IMR-90 (cell line): ENCODE data around the gene BLZF1. TPM values are rescaled to one million over a fixed set of nuclear protein-coding genes. Genes with fewer than 3 reads are reported as not detected.

Source experiments
- ATAC-seq: fragments of 200-7000 bp; cut with Tn5 transposase; 2 replicates; pipeline ENCODE4 v1.9.1; 2020; ENCODE audit warnings: low read depth, mild to moderate bottlenecking, moderate library complexity
- BruUV-seq: library from RNA; stranded (reverse); fragments of 400-500 nt; replicated peaks from 2 replicates; lab custom pipeline; 2021; lab: Mats Ljungman, UMichigan
- CTCF ChIA-PET: fragments of 300-600 bp; formaldehyde crosslinking; extraction: SDS; loops from one replicate; lab custom pipeline; 2021; ENCODE audit warnings: antibody characterized with exemption; lab: Yijun Ruan, JAX
- POLR2A ChIA-PET: fragments of 300-600 bp; sonication (Branson Sonifier 250); formaldehyde crosslinking; loops from one replicate; lab custom pipeline; 2022; ENCODE audit warnings: antibody characterized with exemption; ENCODE audit not compliant: unreplicated experiment; lab: Charles Lee
- DNase-seq: peaks from one replicate; pipeline ENCODE4 v3.0.0; 2013
- H2AFZ ChIP-seq: replicated peaks from 2 replicates; pipeline ENCODE3; 2013; ENCODE audit warnings: low read length, mild to moderate bottlenecking; ENCODE audit not compliant: poor library complexity
- H2AK5ac ChIP-seq: 2 replicates; pipeline ENCODE4 v1.6.1; 2013; ENCODE audit warnings: low read depth, low read length, inconsistent platforms
- H2AK9ac ChIP-seq: replicated peaks from 2 replicates; pipeline ENCODE3; 2013; ENCODE audit warnings: mild to moderate bottlenecking, low read depth, low read length, moderate library complexity; ENCODE audit not compliant: poor library complexity
- H2BK120ac ChIP-seq: 2 replicates; pipeline ENCODE4 v1.6.1; 2013; ENCODE audit warnings: low read depth, low read length, inconsistent platforms
- H2BK15ac ChIP-seq: 3 replicates; pipeline ENCODE4 v1.6.1; 2013; ENCODE audit warnings: low read depth, low read length, inconsistent platforms
- H2BK20ac ChIP-seq: 2 replicates; pipeline ENCODE4 v1.6.1; 2013; ENCODE audit warnings: low read depth, mild to moderate bottlenecking, inconsistent platforms, low read length, moderate library complexity
- H2BK5ac ChIP-seq: 2 replicates; pipeline ENCODE4 v1.6.1; 2013; ENCODE audit warnings: mild to moderate bottlenecking, low read depth, low read length, inconsistent platforms; ENCODE audit not compliant: poor library complexity, severe bottlenecking
- H3K14ac ChIP-seq: replicated peaks from 2 replicates; pipeline ENCODE4 v1.6.1; 2013; ENCODE audit warnings: low read depth, low read length, inconsistent platforms
- H3K18ac ChIP-seq: 2 replicates; pipeline ENCODE4 v1.6.1; 2013; ENCODE audit warnings: low read depth, low read length, control low read depth
- H3K23ac ChIP-seq: 2 replicates; pipeline ENCODE4 v1.6.1; 2013; ENCODE audit warnings: low read depth, low read length, inconsistent platforms
- H3K27ac ChIP-seq: 2 replicates; pipeline ENCODE4 v1.5.1; 2013; ENCODE audit warnings: mild to moderate bottlenecking, control low read depth, low read length; ENCODE audit not compliant: insufficient read depth
- H3K27me3 ChIP-seq: 2 replicates; pipeline ENCODE4 v1.6.1; 2013; ENCODE audit warnings: low read length; ENCODE audit not compliant: control insufficient read depth, insufficient read depth
- H3K36me3 ChIP-seq: 2 replicates; pipeline ENCODE4 v1.6.1; 2013; ENCODE audit warnings: low read length, mixed read lengths; ENCODE audit not compliant: control insufficient read depth, insufficient read depth
- H3K4ac ChIP-seq: 2 replicates; pipeline ENCODE4 v1.6.1; 2013; ENCODE audit warnings: low read depth, low read length, inconsistent platforms
- H3K4me1 ChIP-seq: 2 replicates; pipeline ENCODE4 v1.6.1; 2013; ENCODE audit warnings: low read length, mixed read lengths; ENCODE audit not compliant: control insufficient read depth, insufficient read depth
- H3K4me2 ChIP-seq: 2 replicates; pipeline ENCODE4 v1.6.1; 2013; ENCODE audit warnings: low read depth, mild to moderate bottlenecking, control low read depth, low read length, moderate library complexity
- H3K4me3 ChIP-seq: 2 replicates; pipeline ENCODE4 v1.5.1; 2013; ENCODE audit warnings: low read depth, mild to moderate bottlenecking, control low read depth, low read length, moderate library complexity; ENCODE audit not compliant: insufficient read depth
- H3K56ac ChIP-seq: 2 replicates; pipeline ENCODE4 v1.6.1; 2013; ENCODE audit warnings: low read length, inconsistent platforms; ENCODE audit not compliant: insufficient read depth; ENCODE audit errors: extremely low read depth
- H3K79me1 ChIP-seq, 2 experiments: 2 replicates each; pipeline ENCODE4 v1.6.1; 2013; ENCODE audit warnings: low read length in 2 of 2, inconsistent platforms in 1 of 2, low read depth in 1 of 2
- H3K9ac ChIP-seq: 2 replicates; pipeline ENCODE4 v1.6.1; 2013; ENCODE audit warnings: low read depth, low read length, control low read depth
- H3K9me1 ChIP-seq: 2 replicates; pipeline ENCODE4 v1.6.1; 2013; ENCODE audit warnings: low read length, inconsistent platforms; ENCODE audit not compliant: insufficient read depth
- H3K9me3 ChIP-seq: 2 replicates; pipeline ENCODE4 v1.6.1; 2013; ENCODE audit warnings: low read length; ENCODE audit not compliant: control insufficient read depth, insufficient read depth
- H4K20me1 ChIP-seq: 2 replicates; pipeline ENCODE4 v1.6.1; 2013; ENCODE audit warnings: low read length, inconsistent platforms; ENCODE audit not compliant: insufficient read depth
- H4K5ac ChIP-seq: 2 replicates; pipeline ENCODE4 v1.6.1; 2013; ENCODE audit warnings: mild to moderate bottlenecking, low read depth, low read length, control low read depth
- H4K8ac ChIP-seq, 2 experiments: 2 replicates each; pipeline ENCODE4 v1.6.1; 2013; ENCODE audit warnings: low read depth in 2 of 2, low read length in 2 of 2, control low read depth in 1 of 2, inconsistent platforms in 1 of 2
- H4K91ac ChIP-seq: 2 replicates; pipeline ENCODE4 v1.6.1; 2013; ENCODE audit warnings: low read depth, low read length, inconsistent platforms; ENCODE audit not compliant: insufficient read depth
- CEBPB ChIP-seq: IDR thresholded peaks from 2 replicates; pipeline ENCODE4 v1.6.1; 2012; ENCODE audit warnings: low read depth, low read length, improper control_type of control experiment
- CHD1 ChIP-seq: IDR thresholded peaks from 2 replicates; pipeline ENCODE4 v1.6.1; 2012; ENCODE audit warnings: low read depth, low read length, improper control_type of control experiment
- CTCF ChIP-seq: conservative IDR thresholded peaks from 2 replicates; pipeline ENCODE4 v1.5.1; 2012; ENCODE audit warnings: mild to moderate bottlenecking, low read depth, low read length, improper control_type of control experiment
- FOS ChIP-seq: fragments of 150-350 bp; IDR thresholded peaks from 2 replicates; pipeline ENCODE4 v1.6.1; 2016; ENCODE audit warnings: low read depth, low read length
- MXI1 ChIP-seq: IDR thresholded peaks from 2 replicates; pipeline ENCODE4 v1.6.1; 2012; ENCODE audit warnings: low read depth, mild to moderate bottlenecking, low read length, moderate library complexity, borderline replicate concordance
- POLR2A ChIP-seq: IDR thresholded peaks from 2 replicates; pipeline ENCODE4 v1.6.1; 2012; ENCODE audit warnings: mild to moderate bottlenecking, low read depth, low read length
- RAD21 ChIP-seq: IDR thresholded peaks from 2 replicates; pipeline ENCODE4 v1.6.1; 2012; ENCODE audit warnings: low read length, improper control_type of control experiment
- RCOR1 ChIP-seq: IDR thresholded peaks from 2 replicates; pipeline ENCODE4 v1.6.1; 2012; ENCODE audit warnings: mild to moderate bottlenecking, low read length, improper control_type of control experiment; ENCODE audit not compliant: insufficient replicate concordance
- RFX5 ChIP-seq: IDR thresholded peaks from 2 replicates; pipeline ENCODE4 v1.8.0; 2012; ENCODE audit warnings: low read depth, mild to moderate bottlenecking, low read length, moderate library complexity
- WGBS, 2 experiments: methylation state at CpG; one replicate each; pipeline versions ENCODE4 v1.1.5 to v1.1.7; 2013; ENCODE audit warnings: missing lambda C conversion rate in 2 of 2; ENCODE audit not compliant: insufficient read length in 1 of 2; ENCODE audit errors: extremely low coverage in 2 of 2; 5-methylcytosine and 5-hydroxymethylcytosine counted together
- dilution Hi-C: fragments of 300-500 bp; cut with HindIII; formaldehyde crosslinking; loops from one replicate; pipeline ENCODE4 v1.14.3; 2018; ENCODE audit warnings: low sequenced_read_pairs; ENCODE audit not compliant: unreplicated experiment
- in situ Hi-C: fragments of 300-500 bp; cut with MboI; formaldehyde crosslinking; loops from 3 replicates; pipeline ENCODE4 v1.14.3; 2019; ENCODE audit warnings: low sequenced_read_pairs, inconsistent platforms, mixed read lengths
- intact Hi-C: fragments of 100-400 bp; cut with micrococcal nuclease; formaldehyde crosslinking; loops from 2 replicates; pipeline ENCODE4 v1.10.0; 2022
- polyA plus RNA-seq, 3 experiments: library from polyadenylated mRNA; depleted of rRNA; stranded (reverse); fragments of >200 nt; gene quantifications; 2 replicates each; pipeline ENCODE4 v1.2.3, GENCODE V29; 2012; ENCODE audit warnings: low replicate concordance in 1 of 3
- total RNA-seq: library from RNA; depleted of rRNA; stranded (reverse); fragments of >200 nt; gene quantifications from 2 replicates; pipeline ENCODE4 v1.2.3, GENCODE V29; 2012

The BLZF1 gene
- total and polyA plus RNA-seq, 2 of the 4 experiments (the other 2 are of a cell fraction) = 14.2 to 24.2 TPM

GRCh38 chr1:169326261-169326955 lies 41.6 kb upstream of the BLZF1 start:
- no peak for TF ChIP-seq RAD21
- TF ChIP-seq CEBPB = no peak
- TF ChIP-seq CHD1 = no peak
- no peak for TF ChIP-seq FOS
- TF ChIP-seq CTCF = no peak
- no peak for TF ChIP-seq POLR2A
- TF ChIP-seq RFX5 = no peak
- no peak for TF ChIP-seq MXI1
- TF ChIP-seq RCOR1 = no peak
- Histone ChIP-seq H3K79me1 (peaks cover 6 to 7% of the 10 kb centered on the region in 2 experiments; a peak in 3 of 4 replicates), H2BK15ac (no peak overlapping the region), H4K91ac (no peak overlapping the region), H2BK20ac (no peak overlapping the region; the same call in 1 of the 2 replicates), H3K9me3 (no peaks in the 10 kb centered on the region), H2BK5ac (no peak overlapping the region), H3K4ac (no peak overlapping the region), H3K4me3 (no peak overlapping the region), H3K36me3 (no peaks in the 10 kb centered on the region), H3K18ac (no peak overlapping the region), H3K9ac (no peak overlapping the region), H3K56ac (no peak overlapping the region), H3K27me3 (no peaks in the 10 kb centered on the region), H4K20me1 (no peaks in the 10 kb centered on the region), H2AFZ (no peak overlapping the region), H4K5ac (no peak overlapping the region), H4K8ac (no peak overlapping the region), H3K4me1 (no peaks in the 10 kb centered on the region), H3K4me2 (no peak overlapping the region), H3K14ac (no peak overlapping the region), H2BK120ac (no peak overlapping the region), H2AK5ac (no peak overlapping the region), H2AK9ac (no peak overlapping the region), H3K23ac (no peak overlapping the region), H3K27ac (no peak overlapping the region), H3K9me1 (0 out of 2 replicates have a peak, but pooled peaks cover 3% of the 10 kb centered on the region)
- dilution Hi-C loops (no loop called here), in situ Hi-C loops (no loop called here), intact Hi-C loops (loop anchor here (5.0 kb wide), 1 partner anchor 219 kb away; the partner anchor contains the start of gene ATP1B1)
- DNase-seq (no peak), ATAC-seq (no peak; the same call in 1 of the 2 replicates)
- CTCF ChIA-PET = no interaction called here
- WGBS, 2 experiments = 95% methylated on average over 2 of the region's 3 CpGs; no CpG with 5 or more reads in 1 of the 2 experiments
- BruUV-seq = no TSS peak
- POLR2A ChIA-PET = no interaction called here
